Esophagus (tissue), 2 donors: ENCODE results near the gene ABCA6. TPM values are rescaled to one million over a fixed set of nuclear protein-coding genes. Genes with fewer than 3 reads are reported as not detected.

Experiments used
- H3K27ac ChIP-seq, 2 donors: one replicate each; pipeline ENCODE4 v1.5.1; 2013; ENCODE audit warnings: low read depth in 2 of 2, mild to moderate bottlenecking in 2 of 2, inconsistent platforms in 1 of 2, low read length in 1 of 2, moderate library complexity in 1 of 2
- H3K27me3 ChIP-seq, 2 donors: one replicate each; pipeline ENCODE4 v1.6.1; 2013; ENCODE audit warnings: low read length in 2 of 2, control low read depth in 1 of 2, mild to moderate bottlenecking in 1 of 2; ENCODE audit not compliant: insufficient read depth in 2 of 2, control insufficient read depth in 1 of 2
- H3K36me3 ChIP-seq, 2 donors: one replicate each; pipeline ENCODE4 v1.6.1; 2013; ENCODE audit warnings: low read length in 1 of 2; ENCODE audit not compliant: control insufficient read depth in 2 of 2, insufficient read depth in 2 of 2
- H3K4me1 ChIP-seq, 2 donors: one replicate each; pipeline ENCODE4 v1.6.1; 2013; ENCODE audit warnings: low read length in 1 of 2; ENCODE audit not compliant: control insufficient read depth in 2 of 2, insufficient read depth in 2 of 2
- H3K4me3 ChIP-seq, 2 donors: one replicate each; pipeline ENCODE4 v1.5.1; 2013; ENCODE audit warnings: low read length in 2 of 2, mild to moderate bottlenecking in 2 of 2, low read depth in 1 of 2, moderate library complexity in 1 of 2
- H3K9me3 ChIP-seq, 2 donors: one replicate each; pipeline ENCODE4 v1.6.1; 2013; ENCODE audit warnings: mild to moderate bottlenecking in 2 of 2, low read depth in 1 of 2, low read length in 1 of 2, moderate library complexity in 1 of 2; ENCODE audit not compliant: control insufficient read depth in 2 of 2, insufficient read depth in 1 of 2
- WGBS, 2 donors: extraction: QIAGEN DNeasy Blood & Tissue Kit; methylation state at CpG; one replicate each; pipeline ENCODE4 v1.1.7; 2013; 5-methylcytosine and 5-hydroxymethylcytosine counted together
- polyA plus RNA-seq, 2 donors: library from polyadenylated mRNA; stranded (reverse); fragments of 200-250 nt; gene quantifications; one replicate each; pipeline ENCODE4 v1.2.3, GENCODE V29; 2013
- donor health status: healthy with polysubstance abuse.
- donor health status: Bipolar disorder and iron deficiency.

The ABCA6 gene
- polyA plus RNA-seq, 2 donors: 2.9 to 4.1 TPM

GRCh38 chr17:69143151-69143550 lies 1.5 kb upstream of the ABCA6 start:
- Histone ChIP-seq H3K27me3 (no peaks in the 10 kb centered on the region), H3K4me1 (no peaks in the 10 kb centered on the region), H3K9me3 (no peaks in the 10 kb centered on the region), H3K4me3 (no peak overlapping the region), H3K27ac (no peak overlapping the region), H3K36me3 (no peaks in the 10 kb centered on the region)
- WGBS, 2 donors: 87% methylated on average over 1 of the region's 1 CpG

- Histone ChIP-seq H3K9me3 (no peaks in the 10 kb centered on the region), H3K27ac (no peak overlapping the region), H3K36me3 (no peaks in the 10 kb centered on the region), H3K4me3 (no peak overlapping the region), H3K4me1 (no peaks in the 10 kb centered on the region), H3K27me3 (no peaks in the 10 kb centered on the region)
- 51 to 55% methylated on average over 3 of the region's 3 CpGs for WGBS, 2 donors
Observed at GRCh38 chr17:69142175-69142802, 594 bp upstream of the ABCA6 start.

GRCh38 chr17:69134112-69134511 lies 7.6 kb downstream of the ABCA6 start:
- no peaks in the 10 kb centered on the region for H3K9me3 ChIP-seq
- no peaks in the 10 kb centered on the region for H3K36me3 ChIP-seq
- WGBS, 2 donors: 67 to 75% methylated on average over 3 of the region's 3 CpGs
- no peaks in the 10 kb centered on the region for H3K4me1 ChIP-seq
- H3K4me3 ChIP-seq: no peak overlapping the region
- H3K27ac ChIP-seq: no peak overlapping the region
- H3K27me3 ChIP-seq: no peaks in the 10 kb centered on the region

GRCh38 chr17:69130627-69131296 lies 10.9 kb downstream of the ABCA6 start:
- Histone ChIP-seq H3K36me3 (no peaks in the 10 kb centered on the region), H3K9me3 (no peaks in the 10 kb centered on the region), H3K27ac (no peak overlapping the region), H3K4me3 (no peak overlapping the region), H3K4me1 (no peaks in the 10 kb centered on the region), H3K27me3 (no peaks in the 10 kb centered on the region)
- 58 to 72% methylated on average over 6 of the region's 6 CpGs for WGBS, 2 donors

DNA sequence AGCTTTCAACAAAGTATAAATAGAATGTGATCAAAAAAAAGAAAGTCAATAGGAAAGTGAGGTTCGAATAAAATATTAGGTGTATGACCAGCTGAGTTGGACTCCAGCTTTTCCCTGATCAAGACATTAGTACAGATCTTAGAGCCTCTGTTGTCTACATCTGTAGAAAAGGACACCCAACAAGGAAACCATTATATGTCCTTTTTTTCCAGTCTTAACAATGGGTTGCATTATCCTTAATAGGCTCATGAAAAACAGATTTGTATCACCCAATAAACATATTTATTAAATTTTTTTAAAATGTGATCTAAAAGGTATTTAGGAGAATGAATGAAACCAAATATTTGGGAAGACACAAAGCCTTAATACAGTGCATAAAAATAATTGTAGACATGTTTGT lies 18.1 kb downstream of the ABCA6 start:
- Histone ChIP-seq H3K4me1 (no peaks in the 10 kb centered on the region), H3K36me3 (no peaks in the 10 kb centered on the region), H3K27me3 (no peaks in the 10 kb centered on the region), H3K4me3 (no peak overlapping the region), H3K27ac (no peak overlapping the region), H3K9me3 (no peaks in the 10 kb centered on the region)
- 81 to 94% methylated on average over 1 of the region's 1 CpG for WGBS, 2 donors

DNA sequence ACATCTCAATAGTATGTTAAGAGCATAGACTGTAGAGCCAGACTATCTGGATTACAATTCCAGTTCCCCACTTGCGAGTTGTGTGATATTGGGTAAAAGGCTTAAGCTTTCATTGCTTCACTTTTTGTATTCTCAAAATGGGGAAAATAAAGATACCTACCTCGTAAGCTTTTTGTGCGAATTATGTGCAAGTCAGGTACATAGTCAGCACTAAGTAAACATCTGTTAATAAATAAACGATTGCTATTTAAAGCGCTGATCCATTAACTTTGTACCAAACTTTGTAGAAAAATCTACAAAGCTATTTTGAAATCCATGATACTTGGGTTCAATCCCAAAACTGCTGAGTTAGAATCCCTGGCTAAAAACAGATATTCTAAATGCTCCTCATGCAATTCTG lies 19.6 kb downstream of the ABCA6 start:
- H3K4me3 ChIP-seq: no peak overlapping the region
- WGBS, 2 donors: 97% methylated on average over 5 of the region's 5 CpGs
- no peaks in the 10 kb centered on the region for H3K27me3 ChIP-seq
- H3K27ac ChIP-seq: no peak overlapping the region
- no peaks in the 10 kb centered on the region for H3K9me3 ChIP-seq
- H3K36me3 ChIP-seq: no peaks in the 10 kb centered on the region
- H3K4me1 ChIP-seq: no peaks in the 10 kb centered on the region

GRCh38 chr17:69117855-69118784 lies 23.6 kb downstream of the ABCA6 start:
- no peak overlapping the region for H3K27ac ChIP-seq
- H3K36me3 ChIP-seq: no peaks in the 10 kb centered on the region
- H3K9me3 ChIP-seq: no peaks in the 10 kb centered on the region
- no peak overlapping the region for H3K4me3 ChIP-seq
- no peaks in the 10 kb centered on the region for H3K27me3 ChIP-seq
- WGBS, 2 donors: 41 to 45% methylated on average over 2 of the region's 2 CpGs
- no peaks in the 10 kb centered on the region for H3K4me1 ChIP-seq

- Histone ChIP-seq H3K9me3 (no peaks in the 10 kb centered on the region), H3K27ac (no peak overlapping the region), H3K36me3 (no peaks in the 10 kb centered on the region), H3K4me1 (no peaks in the 10 kb centered on the region), H3K27me3 (no peaks in the 10 kb centered on the region), H3K4me3 (no peak overlapping the region)
- WGBS, 2 donors: 56 to 66% methylated on average over 1 of the region's 1 CpG
Observed at GRCh38 chr17:69111794-69112193, 29.9 kb downstream of the ABCA6 start.

DNA sequence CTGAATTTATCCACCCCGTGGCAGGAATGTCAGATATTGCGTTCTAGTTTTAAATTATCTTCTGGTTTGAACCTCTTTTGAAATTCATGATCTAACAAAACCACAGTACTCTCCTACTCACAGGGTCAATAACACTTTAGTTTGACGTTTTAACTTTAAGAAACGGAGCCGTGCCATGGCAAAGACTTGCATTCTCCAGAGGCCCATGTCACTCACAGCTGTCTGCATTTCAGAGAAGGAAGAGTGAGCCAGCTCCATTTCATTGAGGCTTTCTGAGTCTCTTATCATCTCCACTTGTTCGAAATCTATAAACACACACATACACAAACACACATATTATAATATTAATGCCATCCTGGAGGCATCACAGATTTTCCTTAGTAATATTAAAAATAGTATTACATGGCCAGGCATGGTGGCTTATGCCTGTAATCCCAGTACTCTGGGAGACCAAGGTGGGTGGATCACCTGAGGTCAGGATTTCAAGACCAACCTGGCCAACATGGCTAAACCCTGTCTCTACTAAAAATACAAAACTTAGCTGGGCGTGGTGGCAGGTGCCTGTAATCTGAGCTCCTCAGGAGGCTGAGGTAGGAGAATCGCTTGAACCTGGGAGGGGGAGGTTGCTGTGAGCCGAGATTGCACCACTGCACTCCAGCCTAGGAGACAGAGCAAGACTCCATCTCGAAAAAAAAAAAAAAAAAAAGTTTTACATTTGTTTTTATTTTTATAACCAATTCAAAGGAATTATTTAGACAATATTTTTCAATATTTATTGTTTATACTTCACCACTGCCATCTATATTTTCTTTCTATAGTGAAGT lies 35.6 kb downstream of the ABCA6 start:
- WGBS, 2 donors: 73 to 82% methylated on average over 10 of the region's 10 CpGs
- Histone ChIP-seq H3K27me3 (no peaks in the 10 kb centered on the region), H3K27ac (no peak overlapping the region), H3K4me1 (no peaks in the 10 kb centered on the region), H3K4me3 (no peak overlapping the region), H3K9me3 (no peaks in the 10 kb centered on the region), H3K36me3 (peaks cover 0 to 2% of the 10 kb centered on the region in 2 donors)
